ENCODE results near the gene KCNH4. TPM values are rescaled to one million over a fixed set of nuclear protein-coding genes. Genes with fewer than 3 reads are reported as not detected.

The KCNH4 gene
- total RNA-seq, 1 donor from 2014 or later: not detected

DNA sequence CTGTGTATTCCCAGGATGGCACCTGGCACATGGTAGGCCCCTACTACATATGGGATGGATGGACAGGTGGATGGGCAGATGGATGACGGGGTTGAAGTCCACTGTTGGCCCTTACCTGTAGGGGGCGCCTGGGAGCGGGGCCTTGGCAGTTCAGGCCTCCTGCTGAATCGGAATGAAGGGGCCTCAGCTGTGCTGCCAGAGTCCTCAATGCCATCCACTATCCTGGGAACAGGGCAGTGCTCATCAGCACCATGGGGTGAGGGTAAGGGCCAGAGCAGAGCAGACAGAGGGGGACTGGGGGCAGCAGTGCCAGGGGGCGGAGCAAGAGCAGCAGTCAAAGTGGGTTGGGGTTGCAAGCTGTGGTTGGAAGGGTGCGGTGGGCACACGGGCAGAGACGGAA is 17.8 kb downstream of the KCNH4 start:
- DNase-seq (ENCODE audit: extremely low spot score, unreplicated experiment): no peak
- Mint-ChIP-seq H3K4me3 (no peak overlapping the region), H3K27me3 (peaks cover 7% of the 10 kb centered on the region), H3K4me1 (ENCODE audit: unreplicated experiment) (peaks cover 4% of the 10 kb centered on the region), H3K9me3 (no peaks in the 10 kb centered on the region), H3K36me3 (no peaks in the 10 kb centered on the region), H3K27ac (no peak overlapping the region)
- TF ChIP-seq, protein P1, sequence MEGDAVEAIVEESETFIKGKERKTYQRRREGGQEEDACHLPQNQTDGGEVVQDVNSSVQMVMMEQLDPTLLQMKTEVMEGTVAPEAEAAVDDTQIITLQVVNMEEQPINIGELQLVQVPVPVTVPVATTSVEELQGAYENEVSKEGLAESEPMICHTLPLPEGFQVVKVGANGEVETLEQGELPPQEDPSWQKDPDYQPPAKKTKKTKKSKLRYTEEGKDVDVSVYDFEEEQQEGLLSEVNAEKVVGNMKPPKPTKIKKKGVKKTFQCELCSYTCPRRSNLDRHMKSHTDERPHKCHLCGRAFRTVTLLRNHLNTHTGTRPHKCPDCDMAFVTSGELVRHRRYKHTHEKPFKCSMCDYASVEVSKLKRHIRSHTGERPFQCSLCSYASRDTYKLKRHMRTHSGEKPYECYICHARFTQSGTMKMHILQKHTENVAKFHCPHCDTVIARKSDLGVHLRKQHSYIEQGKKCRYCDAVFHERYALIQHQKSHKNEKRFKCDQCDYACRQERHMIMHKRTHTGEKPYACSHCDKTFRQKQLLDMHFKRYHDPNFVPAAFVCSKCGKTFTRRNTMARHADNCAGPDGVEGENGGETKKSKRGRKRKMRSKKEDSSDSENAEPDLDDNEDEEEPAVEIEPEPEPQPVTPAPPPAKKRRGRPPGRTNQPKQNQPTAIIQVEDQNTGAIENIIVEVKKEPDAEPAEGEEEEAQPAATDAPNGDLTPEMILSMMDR (conservative IDR thresholded peaks at IDR 0.05): peak; percentile 63

DNA sequence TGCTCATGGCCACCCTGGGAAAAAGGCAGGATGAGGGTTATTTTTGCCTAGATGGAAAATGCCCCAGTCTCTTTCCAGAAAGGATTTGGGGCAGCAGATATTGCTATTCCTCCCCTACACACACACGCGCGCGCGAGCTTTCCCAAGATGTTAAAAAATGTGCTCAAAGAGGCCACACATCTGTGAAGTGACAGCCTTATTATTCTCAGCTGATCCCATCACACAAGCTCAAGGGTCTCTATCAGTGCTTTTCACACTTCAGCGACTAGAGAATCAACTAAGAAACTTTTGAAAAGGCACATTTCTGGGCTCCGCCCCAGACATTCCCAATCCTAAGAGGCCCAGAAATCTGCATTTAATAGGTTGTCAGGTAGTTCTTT is 20.4 kb downstream of the KCNH4 start:
- Mint-ChIP-seq H3K27ac (no peak overlapping the region), H3K4me3 (no peak overlapping the region), H3K27me3 (peaks cover under 1% of the 10 kb centered on the region), H3K9me3 (no peaks in the 10 kb centered on the region), H3K4me1 (ENCODE audit: unreplicated experiment) (peaks cover 4% of the 10 kb centered on the region), H3K36me3 (no peaks in the 10 kb centered on the region)
- DNase-seq (ENCODE audit: extremely low spot score, unreplicated experiment): no peak
- TF ChIP-seq, protein P1 (conservative IDR thresholded peaks at IDR 0.05): no peak

DNA sequence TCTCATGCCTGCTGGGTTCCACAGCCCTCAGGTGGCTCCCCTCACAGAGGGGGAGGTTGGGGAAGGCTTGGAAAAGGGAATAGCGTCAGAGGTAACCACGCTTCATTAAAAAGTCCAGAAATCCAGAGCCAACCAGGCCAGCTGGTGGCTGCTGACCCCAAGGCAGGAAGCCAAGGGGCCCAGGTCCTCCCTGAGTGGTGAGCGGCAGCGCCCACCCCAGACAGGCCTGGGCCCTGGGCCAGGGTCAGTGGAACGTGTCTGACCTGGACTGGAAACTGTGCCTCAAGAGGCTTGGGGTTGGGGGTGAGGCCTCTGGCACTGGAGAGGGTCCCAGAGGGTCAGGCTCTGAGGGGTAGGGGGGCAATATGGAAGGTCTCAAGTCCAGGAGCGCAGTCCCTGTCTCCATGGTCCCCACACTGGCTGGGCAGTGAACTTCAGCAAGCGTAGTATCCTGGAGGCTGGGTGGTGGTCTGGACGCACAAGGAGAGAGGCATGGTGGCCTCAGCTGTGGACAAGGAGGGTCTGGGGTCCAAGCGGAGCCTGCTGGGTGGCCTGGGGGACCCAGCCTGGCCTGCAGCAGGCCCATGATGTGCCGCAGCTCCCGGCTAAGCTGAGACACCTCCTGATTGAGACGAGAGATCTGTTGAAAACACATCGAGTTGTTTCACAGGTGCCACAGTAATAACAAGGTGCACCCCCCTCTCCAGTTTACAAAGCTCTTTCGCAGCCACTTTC is 21.0 kb downstream of the KCNH4 start:
- no peaks in the 10 kb centered on the region for H3K36me3 Mint-ChIP-seq
- H3K9me3 Mint-ChIP-seq: no peaks in the 10 kb centered on the region
- peaks cover 4% of the 10 kb centered on the region for H3K4me1 Mint-ChIP-seq (ENCODE audit: unreplicated experiment)
- TF ChIP-seq, protein P1 (conservative IDR thresholded peaks at IDR 0.05): no peak
- no peak for DNase-seq (ENCODE audit: extremely low spot score, unreplicated experiment)
- no peak overlapping the region for H3K4me3 Mint-ChIP-seq
- H3K27ac Mint-ChIP-seq: no peak overlapping the region
- no peaks in the 10 kb centered on the region for H3K27me3 Mint-ChIP-seq

DNA sequence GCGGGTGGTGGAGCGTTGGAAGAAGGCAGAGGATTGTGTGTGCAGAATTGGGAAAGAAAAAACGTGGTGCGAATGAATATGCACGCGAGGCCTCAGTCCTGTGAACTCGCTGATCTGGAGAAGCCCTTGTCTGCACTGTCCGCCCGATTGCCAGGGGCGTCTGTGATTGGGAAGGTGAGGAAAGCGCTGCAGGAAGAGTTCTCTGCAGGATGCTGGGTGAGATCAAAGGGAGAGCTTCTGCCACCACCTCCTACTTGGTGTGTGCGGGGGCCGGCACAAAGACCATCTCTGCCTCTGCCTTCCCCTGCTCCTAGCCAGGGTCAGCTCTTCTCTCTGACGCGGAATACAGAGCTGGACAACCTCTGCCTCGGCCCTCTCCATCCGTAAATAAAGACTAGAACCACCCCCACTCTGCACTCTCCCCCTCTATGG is 25.3 kb downstream of the KCNH4 start:
- H3K4me3 Mint-ChIP-seq: peak overlapping the region; percentile 95
- no peaks in the 10 kb centered on the region for H3K36me3 Mint-ChIP-seq
- DNase-seq (ENCODE audit: extremely low spot score, unreplicated experiment): no peak
- no peak overlapping the region for H3K27ac Mint-ChIP-seq
- no peaks in the 10 kb centered on the region for H3K27me3 Mint-ChIP-seq
- peaks cover 12% of the 10 kb centered on the region for H3K4me1 Mint-ChIP-seq (ENCODE audit: unreplicated experiment)
- TF ChIP-seq, protein P1 (conservative IDR thresholded peaks at IDR 0.05): no peak
- H3K9me3 Mint-ChIP-seq: no peaks in the 10 kb centered on the region

DNA sequence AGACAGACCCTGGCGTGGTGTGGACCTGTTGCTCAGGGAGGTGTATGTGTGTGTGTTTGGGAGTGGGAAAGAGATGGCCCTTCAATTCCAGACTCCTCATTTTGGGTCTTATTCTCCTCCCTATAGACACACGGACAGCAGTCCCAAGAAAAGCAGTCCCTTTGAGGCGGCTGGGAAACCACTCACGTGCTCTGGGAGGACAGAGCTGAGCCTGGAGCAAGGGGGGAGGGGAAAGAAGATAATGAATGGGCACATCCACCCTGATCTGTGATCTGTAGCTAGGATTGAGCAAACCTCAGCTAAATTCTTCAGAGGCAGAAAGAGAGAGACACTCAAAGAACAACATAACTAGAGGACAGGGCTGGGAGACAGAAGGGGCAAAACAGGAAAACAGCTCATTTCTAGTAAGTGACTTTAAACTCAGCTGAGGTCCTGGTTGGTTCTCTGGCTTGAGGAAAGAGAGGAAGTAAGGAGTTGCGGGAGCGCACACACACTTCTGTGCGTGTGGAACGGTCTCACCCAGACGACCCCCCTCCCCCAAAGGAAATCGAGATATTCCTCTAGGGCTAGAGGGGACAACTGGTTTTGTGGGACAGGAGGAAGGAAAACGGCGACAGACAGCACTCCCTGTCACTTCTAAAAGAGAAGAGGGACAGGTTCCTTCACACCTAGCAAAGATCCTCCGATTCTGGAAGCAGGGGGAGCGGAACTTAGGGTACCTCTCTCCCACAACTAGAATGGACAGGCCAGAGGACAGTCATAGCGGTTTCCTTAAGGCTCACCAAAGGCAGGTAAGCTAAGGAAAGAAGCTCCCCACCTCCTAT is 26.8 kb downstream of the KCNH4 start:
- Mint-ChIP-seq H3K4me3 (peak overlapping the region; percentile 95), H3K27me3 (no peaks in the 10 kb centered on the region), H3K27ac (peak overlapping the region; percentile 90), H3K4me1 (ENCODE audit: unreplicated experiment) (peaks cover 12% of the 10 kb centered on the region), H3K9me3 (no peaks in the 10 kb centered on the region), H3K36me3 (no peaks in the 10 kb centered on the region)
- no peak for DNase-seq (ENCODE audit: extremely low spot score, unreplicated experiment)
- TF ChIP-seq, protein P1 (conservative IDR thresholded peaks at IDR 0.05): no peak

Measured in type B pancreatic cell (in vitro differentiated cells).